Calu3 (cell line): ENCODE results near the gene NLRP13. TPM values are rescaled to one million over a fixed set of nuclear protein-coding genes. Genes with fewer than 3 reads are reported as not detected.
"Not testable (repeated sequence)": the region's sequence is repeated elsewhere in the genome, so short reads cannot be mapped to it uniquely, and the experiment has no call there.

Source experiments
- BruUV-seq: library from RNA; stranded (reverse); fragments of 400-500 nt; replicated peaks from 2 replicates; lab custom pipeline; 2021; lab: Mats Ljungman, UMichigan
- CTCF ChIA-PET: fragments of 300-600 bp; sonication (Branson Sonifier 250); formaldehyde crosslinking; loops from one replicate; lab custom pipeline; 2022; ENCODE audit warnings: antibody characterized with exemption; lab: Charles Lee
- DNase-seq: peaks from one replicate; pipeline ENCODE4 v3.0.0; 2022
- H3K27ac Mint-ChIP-seq: one replicate; pipeline ENCODE4 v1.8.0; 2022; ENCODE audit warnings: mixed read lengths; ENCODE audit not compliant: unreplicated experiment
- H3K27me3 Mint-ChIP-seq: one replicate; pipeline ENCODE4 v1.8.0; 2022; ENCODE audit warnings: mixed read lengths; ENCODE audit not compliant: unreplicated experiment
- H3K36me3 Mint-ChIP-seq: one replicate; pipeline ENCODE4 v1.8.0; 2022; ENCODE audit warnings: mild to moderate bottlenecking, moderate library complexity, mixed read lengths; ENCODE audit not compliant: insufficient read depth, unreplicated experiment
- H3K4me1 Mint-ChIP-seq: one replicate; pipeline ENCODE4 v1.8.0; 2022; ENCODE audit warnings: mild to moderate bottlenecking, low read depth, mixed read lengths; ENCODE audit not compliant: unreplicated experiment
- H3K4me3 Mint-ChIP-seq: one replicate; pipeline ENCODE4 v1.8.0; 2022; ENCODE audit warnings: mild to moderate bottlenecking, low read depth, moderate library complexity, mixed read lengths; ENCODE audit not compliant: unreplicated experiment
- H3K9me3 Mint-ChIP-seq: one replicate; pipeline ENCODE4 v1.8.0; 2022; ENCODE audit warnings: low read depth, mixed read lengths; ENCODE audit not compliant: unreplicated experiment
- intact Hi-C: fragments of 100-400 bp; cut with micrococcal nuclease; formaldehyde crosslinking; loops from one replicate; pipeline ENCODE4 v1.10.0; 2022; ENCODE audit not compliant: unreplicated experiment
- total RNA-seq: library from RNA; stranded (reverse); gene quantifications from 2 replicates; pipeline ENCODE4 v1.2.3, GENCODE V29; 2022
- TF ChIP-seq, protein P1 (sequence below): fragments of 200-600 bp; IDR thresholded peaks from one replicate; pipeline ENCODE4 v1.8.0; 2022; ENCODE audit warnings: antibody characterized with exemption; ENCODE audit not compliant: unreplicated experiment

The NLRP13 gene
- total RNA-seq, 1 experiment from 2014 or later, result not detected

DNA sequence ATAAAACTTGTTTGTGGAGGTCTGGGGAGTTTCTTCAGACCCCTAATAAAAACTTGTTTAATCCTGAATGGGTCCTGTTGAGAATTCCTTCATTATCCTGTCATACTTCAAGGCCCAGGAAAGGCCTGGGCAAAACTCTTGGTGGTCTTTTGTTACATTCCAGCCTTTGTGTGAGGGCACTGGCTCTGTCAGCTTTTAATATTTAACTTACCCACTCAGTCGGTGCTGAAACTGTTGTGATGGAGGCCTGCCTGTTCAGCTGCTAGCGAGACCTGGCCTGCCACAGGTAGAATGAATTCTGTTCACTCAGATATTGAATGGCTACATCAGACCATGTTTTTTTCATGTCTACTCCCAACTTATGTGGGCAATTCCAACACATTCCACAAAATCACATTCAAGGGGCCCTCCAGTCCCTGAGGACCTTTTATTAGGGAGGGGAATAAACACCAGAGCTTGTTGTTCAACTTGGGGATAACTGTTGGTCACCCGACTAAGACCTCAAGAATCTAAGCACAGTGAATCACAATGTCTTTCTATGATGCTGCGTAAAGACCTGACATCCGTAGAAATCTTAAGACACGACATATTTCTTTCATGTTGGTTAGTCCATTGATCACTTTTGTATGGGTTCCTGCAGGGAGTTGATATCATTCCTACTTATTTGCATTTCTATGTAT, 28.0 kb upstream of the NLRP13 start:
- BruUV-seq, result no TSS peak
- Mint-ChIP-seq H3K27ac (no peak overlapping the region), H3K9me3 (peaks cover 8% of the 10 kb centered on the region), H3K4me3 (no peak overlapping the region), H3K27me3 (no peaks in the 10 kb centered on the region), H3K4me1 (no peaks in the 10 kb centered on the region), H3K36me3 (no peaks in the 10 kb centered on the region)
- DNase-seq, result no peak
- intact Hi-C loops, result no loop called here
- CTCF ChIA-PET, result no interaction called here
- TF ChIP-seq, protein P1, sequence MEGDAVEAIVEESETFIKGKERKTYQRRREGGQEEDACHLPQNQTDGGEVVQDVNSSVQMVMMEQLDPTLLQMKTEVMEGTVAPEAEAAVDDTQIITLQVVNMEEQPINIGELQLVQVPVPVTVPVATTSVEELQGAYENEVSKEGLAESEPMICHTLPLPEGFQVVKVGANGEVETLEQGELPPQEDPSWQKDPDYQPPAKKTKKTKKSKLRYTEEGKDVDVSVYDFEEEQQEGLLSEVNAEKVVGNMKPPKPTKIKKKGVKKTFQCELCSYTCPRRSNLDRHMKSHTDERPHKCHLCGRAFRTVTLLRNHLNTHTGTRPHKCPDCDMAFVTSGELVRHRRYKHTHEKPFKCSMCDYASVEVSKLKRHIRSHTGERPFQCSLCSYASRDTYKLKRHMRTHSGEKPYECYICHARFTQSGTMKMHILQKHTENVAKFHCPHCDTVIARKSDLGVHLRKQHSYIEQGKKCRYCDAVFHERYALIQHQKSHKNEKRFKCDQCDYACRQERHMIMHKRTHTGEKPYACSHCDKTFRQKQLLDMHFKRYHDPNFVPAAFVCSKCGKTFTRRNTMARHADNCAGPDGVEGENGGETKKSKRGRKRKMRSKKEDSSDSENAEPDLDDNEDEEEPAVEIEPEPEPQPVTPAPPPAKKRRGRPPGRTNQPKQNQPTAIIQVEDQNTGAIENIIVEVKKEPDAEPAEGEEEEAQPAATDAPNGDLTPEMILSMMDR, result no peak

DNA sequence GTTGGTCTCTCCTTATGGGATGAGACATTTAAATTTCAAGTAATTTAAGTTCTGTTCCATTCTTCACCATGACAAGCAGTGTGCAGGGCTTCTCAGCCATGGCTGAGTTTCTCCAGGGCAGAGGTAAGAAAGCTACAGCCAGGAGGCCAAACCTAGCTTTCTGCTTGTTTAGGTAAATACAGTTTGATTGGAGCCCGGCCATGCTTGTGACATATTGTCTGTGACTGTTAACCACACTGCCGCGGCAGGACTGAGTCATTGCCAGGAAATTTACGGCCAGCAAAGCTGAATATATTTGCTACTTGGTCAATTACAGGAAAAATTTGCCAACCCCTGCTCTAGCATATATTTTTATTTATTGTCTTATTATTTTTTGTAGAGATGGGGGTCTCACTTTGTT, 26.2 kb upstream of the NLRP13 start:
- BruUV-seq, result no TSS peak
- peaks cover 9% of the 10 kb centered on the region for H3K9me3 Mint-ChIP-seq
- CTCF ChIA-PET, result no interaction called here

DNA sequence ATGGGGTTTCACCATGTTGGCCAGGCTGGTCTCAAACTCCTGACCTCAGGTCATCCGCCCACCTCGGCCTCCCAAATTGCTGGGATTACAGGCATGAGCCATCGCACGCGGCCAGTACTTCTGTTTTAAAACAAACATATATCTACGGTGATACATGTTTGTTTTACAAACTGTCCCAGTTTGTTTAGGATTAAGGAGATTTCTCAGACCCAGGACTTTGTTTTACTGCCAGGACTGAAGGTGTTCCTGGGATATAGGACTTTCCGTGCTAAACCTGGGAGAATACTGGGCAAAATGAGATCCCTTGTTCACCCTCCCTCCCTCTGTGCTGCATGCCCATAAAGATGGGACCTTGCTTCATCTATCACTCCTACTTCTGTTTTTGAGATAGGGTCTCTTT, 24.3 kb upstream of the NLRP13 start:
- Mint-ChIP-seq H3K4me3 (no peak overlapping the region), H3K27me3 (no peaks in the 10 kb centered on the region), H3K9me3 (peaks cover 10% of the 10 kb centered on the region), H3K36me3 (no peaks in the 10 kb centered on the region), H3K4me1 (no peaks in the 10 kb centered on the region), H3K27ac (no peak overlapping the region)
- intact Hi-C loops, result no loop called here
- CTCF ChIA-PET, result no interaction called here
- TF ChIP-seq, protein P1, result no peak
- BruUV-seq, result no TSS peak
- no peak for DNase-seq

More for the DNA sequence above, 26.2 kb upstream of the NLRP13 start:
- no peak overlapping the region for H3K4me3 Mint-ChIP-seq
- no peak overlapping the region for H3K27ac Mint-ChIP-seq
- H3K27me3 Mint-ChIP-seq, result no peaks in the 10 kb centered on the region
- no peak for DNase-seq
- TF ChIP-seq, protein P1, result no peak
- no peaks in the 10 kb centered on the region for H3K4me1 Mint-ChIP-seq
- intact Hi-C loops, result no loop called here
- no peaks in the 10 kb centered on the region for H3K36me3 Mint-ChIP-seq

DNA sequence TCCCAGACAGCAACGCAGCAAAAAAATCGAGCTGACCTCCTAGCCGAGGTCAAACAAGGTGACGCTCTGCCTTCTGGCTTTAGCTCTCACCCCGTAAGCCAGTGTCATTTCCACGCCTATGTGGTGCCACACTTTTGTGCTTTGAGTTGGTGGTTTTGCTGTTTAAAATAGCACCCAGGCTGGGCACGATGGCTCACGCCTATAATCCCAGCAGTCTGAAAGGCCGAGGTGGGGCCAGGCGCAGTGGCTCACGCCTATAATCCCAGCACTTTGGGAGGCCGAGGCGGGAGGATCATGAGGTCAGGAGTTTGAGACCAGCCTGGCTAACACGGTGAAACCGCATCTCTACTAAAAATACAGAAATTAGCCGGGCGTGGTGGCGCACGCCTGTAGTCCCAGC, 18.4 kb upstream of the NLRP13 start:
- intact Hi-C loops, H3K27ac Mint-ChIP-seq, H3K36me3 Mint-ChIP-seq, H3K27me3 Mint-ChIP-seq, DNase-seq, H3K4me3 Mint-ChIP-seq, H3K4me1 Mint-ChIP-seq, CTCF ChIA-PET, BruUV-seq: not testable (repeated sequence)
- H3K9me3 Mint-ChIP-seq, result peaks cover 11% of the 10 kb centered on the region

DNA sequence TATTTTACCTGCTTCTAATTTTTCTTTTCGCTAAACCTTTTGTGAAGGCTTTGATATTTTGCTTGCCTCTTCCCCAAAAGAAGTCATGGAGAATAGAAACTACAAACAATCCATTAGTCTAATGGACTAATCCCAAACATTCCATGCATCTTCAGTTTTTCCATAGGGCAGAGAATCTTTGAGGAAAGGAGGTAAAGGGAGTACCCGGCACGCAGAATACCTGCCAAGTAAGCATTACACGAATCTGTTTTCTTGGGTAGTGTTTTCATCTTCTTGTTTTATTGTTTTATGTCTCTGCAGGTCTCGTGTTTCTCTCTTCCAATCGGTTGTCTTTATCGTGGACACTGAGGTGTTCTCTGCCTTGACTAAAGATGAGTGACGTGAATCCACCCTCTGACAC, 15.4 kb upstream of the NLRP13 start, which contains the start of gene NLRP8:
NLRP8 (plus strand) TSS at position 301 of the 400 bp plus-strand sequence.
- no TSS peak for BruUV-seq
- no peaks in the 10 kb centered on the region for H3K4me1 Mint-ChIP-seq
- TF ChIP-seq, protein P1, result no peak
- no peaks in the 10 kb centered on the region for H3K27me3 Mint-ChIP-seq
- no peaks in the 10 kb centered on the region for H3K36me3 Mint-ChIP-seq
- H3K4me3 Mint-ChIP-seq, result no peak within 1 kb of the TSS
- intact Hi-C loops, result no loop called here
- CTCF ChIA-PET, result no interaction called here
- no peak for DNase-seq
- peaks cover 14% of the 10 kb centered on the region for H3K9me3 Mint-ChIP-seq
- no peak within 1 kb of the TSS for H3K27ac Mint-ChIP-seq
